Activated CD4-positive, alpha-beta memory T cell treated with anti-CD3 and anti-CD28 coated beads, Interleukin-2, amount 10 ng/mL, durations not matched to agents 7 days and 5 days (primary cell): Measurements from ENCODE around the gene MSLN. TPM values are rescaled to one million over a fixed set of nuclear protein-coding genes. Genes with fewer than 3 reads are reported as not detected.
A peak's percentile ranks its signal among the peaks of the same experiment; 100 is the strongest.
"Not testable (repeated sequence)": the region's sequence is repeated elsewhere in the genome, so short reads cannot be mapped to it uniquely, and the experiment has no call there.

Source experiments
- CTCF ChIA-PET: fragments of 350-600 bp; sonication (Branson Sonifier 250); formaldehyde crosslinking; loops from one replicate; lab custom pipeline; 2021; ENCODE audit warnings: antibody characterized with exemption, inconsistent platforms; lab: Charles Lee
- POLR2A ChIA-PET: fragments of 350-600 bp; sonication (Branson Sonifier 250); formaldehyde crosslinking; loops from one replicate; lab custom pipeline; 2021; ENCODE audit warnings: antibody characterized with exemption; lab: Charles Lee
- DNase-seq: peaks from one replicate; pipeline ENCODE4 v3.0.0-alpha.2; 2020
- H3K27ac Mint-ChIP-seq: one replicate; pipeline ENCODE4 v1.8.0; 2021; ENCODE audit warnings: mild to moderate bottlenecking, mixed read lengths
- H3K27me3 Mint-ChIP-seq: one replicate; pipeline ENCODE4 v1.8.0; 2021; ENCODE audit warnings: mixed read lengths
- H3K36me3 Mint-ChIP-seq: one replicate; pipeline ENCODE4 v1.8.0; 2021; ENCODE audit warnings: low read depth, mixed read lengths
- H3K4me1 Mint-ChIP-seq: one replicate; pipeline ENCODE4 v1.8.0; 2021; ENCODE audit warnings: mixed read lengths
- H3K4me3 Mint-ChIP-seq: one replicate; pipeline ENCODE4 v1.8.0; 2021; ENCODE audit warnings: mild to moderate bottlenecking, mixed read lengths
- H3K9me3 Mint-ChIP-seq: one replicate; pipeline ENCODE4 v1.8.0; 2021; ENCODE audit warnings: mixed read lengths
- total RNA-seq, 2 experiments: library from RNA; stranded (reverse); gene quantifications; one replicate each; pipeline ENCODE4 v1.2.3, GENCODE V29; 2021

Gene MSLN
- total RNA-seq = not detected

GRCh38 chr16:760545-761343 is at the start of gene MSLN:
Gene MSLN, plus strand, starts transcription at chr16:760734. Its CDS starts 1,947 bp downstream, at chr16:762681.
- CTCF ChIA-PET = no interaction called here

GRCh38 chr16:711084-711483 is 49.5 kb upstream of the MSLN start:
- Mint-ChIP-seq H3K4me1 (peaks cover 4% of the 10 kb centered on the region), H3K36me3 (no peaks in the 10 kb centered on the region), H3K27ac (no peak overlapping the region), H3K4me3 (no peak overlapping the region), H3K9me3 (no peaks in the 10 kb centered on the region), H3K27me3 (peaks cover 41% of the 10 kb centered on the region)
- ChIA-PET POLR2A (no interaction called here), CTCF (interaction anchor here (1.1 to 1.9 kb wide), 4 partner anchors 12 to 77 kb away, joined by 3 to 10 read pairs (median 4); partner anchors contain the start of genes CHTF18, CIAO3 and RPUSD1)
- no peak for DNase-seq

More at GRCh38 chr16:760545-761343, at the start of gene MSLN:
- no peak for DNase-seq
- POLR2A ChIA-PET = no interaction called here
- H3K36me3 Mint-ChIP-seq = no peaks in the 10 kb centered on the region
- H3K27me3 Mint-ChIP-seq = peaks cover 9% of the 10 kb centered on the region
- no peaks in the 10 kb centered on the region for H3K9me3 Mint-ChIP-seq
- no peaks in the 10 kb centered on the region for H3K4me1 Mint-ChIP-seq
- no peak within 1 kb of the TSS for H3K27ac Mint-ChIP-seq
- H3K4me3 Mint-ChIP-seq = no peak within 1 kb of the TSS

- H3K4me3 Mint-ChIP-seq = no peak overlapping the region
- peaks cover 39% of the 10 kb centered on the region for H3K27me3 Mint-ChIP-seq
- DNase-seq = peak; percentile 81
- POLR2A ChIA-PET = no interaction called here
- CTCF ChIA-PET = interaction anchor here (0.7 to 2.6 kb wide), 16 partner anchors 8 to 391 kb away, joined by 3 to 23 read pairs (median 5); partner anchors contain the start of genes ANTKMT, CCDC78, CHTF18 and CIAO3
- H3K4me1 Mint-ChIP-seq = peaks cover 4% of the 10 kb centered on the region
- no peak overlapping the region for H3K27ac Mint-ChIP-seq
- no peaks in the 10 kb centered on the region for H3K9me3 Mint-ChIP-seq
- H3K36me3 Mint-ChIP-seq = no peaks in the 10 kb centered on the region
Measured at GRCh38 chr16:711548-712320, 48.8 kb upstream of the MSLN start.

GRCh38 chr16:712740-713250 is 47.7 kb upstream of the MSLN start:
- peak; percentile 59 for DNase-seq
- not testable (repeated sequence) for H3K27ac Mint-ChIP-seq

GRCh38 chr16:714079-714478 is 46.5 kb upstream of the MSLN start:
- H3K4me3 Mint-ChIP-seq = no peak overlapping the region
- POLR2A ChIA-PET = no interaction called here

More at GRCh38 chr16:712740-713250, 47.7 kb upstream of the MSLN start:
- not testable (repeated sequence) for H3K4me1 Mint-ChIP-seq, H3K36me3 Mint-ChIP-seq, H3K9me3 Mint-ChIP-seq, H3K4me3 Mint-ChIP-seq
- H3K27me3 Mint-ChIP-seq = peaks cover 31% of the 10 kb centered on the region
- ChIA-PET POLR2A (interaction anchor here (0.6 kb wide), 1 partner anchor 326 kb away, joined by 3 read pairs; no protein-coding TSS in a partner anchor), CTCF (interaction anchor here (0.7 to 2.6 kb wide), 15 partner anchors 9 to 390 kb away, joined by 3 to 23 read pairs (median 6); partner anchors contain the start of genes CCDC78, CHTF18, CIAO3 and HAGHL)

GRCh38 chr16:714558-715476 is 45.7 kb upstream of the MSLN start, which contains the start of gene METRN:
Gene METRN, plus strand, starts transcription at chr16:715118. Its CDS starts 172 bp downstream, at chr16:715290.
- CTCF ChIA-PET = interaction anchor here (1.6 to 2.1 kb wide), 2 partner anchors 12 to 21 kb away, joined by 4 to 7 read pairs; no protein-coding TSS in a partner anchor
- no peaks in the 10 kb centered on the region for H3K36me3 Mint-ChIP-seq

More at GRCh38 chr16:714079-714478, 46.5 kb upstream of the MSLN start:
- DNase-seq = no peak
- peaks cover 22% of the 10 kb centered on the region for H3K27me3 Mint-ChIP-seq
- peaks cover 6% of the 10 kb centered on the region for H3K4me1 Mint-ChIP-seq
- no peaks in the 10 kb centered on the region for H3K9me3 Mint-ChIP-seq
- H3K27ac Mint-ChIP-seq = no peak overlapping the region
- CTCF ChIA-PET = interaction anchor here (2.5 to 2.6 kb wide), 2 partner anchors 19 to 72 kb away, joined by 10 to 23 read pairs; no protein-coding TSS in a partner anchor
- no peaks in the 10 kb centered on the region for H3K36me3 Mint-ChIP-seq

GRCh38 chr16:715477-716199 is 44.9 kb upstream of the MSLN start:
- no peak overlapping the region for H3K27ac Mint-ChIP-seq
- no peaks in the 10 kb centered on the region for H3K9me3 Mint-ChIP-seq
- peaks cover 17% of the 10 kb centered on the region for H3K27me3 Mint-ChIP-seq
- no peak for DNase-seq
- ChIA-PET CTCF (interaction anchor here (0.6 to 2.1 kb wide), 7 partner anchors 9 to 1214 kb away, joined by 3 to 7 read pairs (median 4); no protein-coding TSS in a partner anchor), POLR2A (interaction anchor here (0.9 to 3.1 kb wide), 7 partner anchors 10 to 72 kb away, joined by 4 to 15 read pairs (median 5); partner anchors contain the start of genes CCDC78, HAGHL, RPUSD1 and WDR24)
- H3K36me3 Mint-ChIP-seq = no peaks in the 10 kb centered on the region
- H3K4me3 Mint-ChIP-seq = peak overlapping the region; percentile 43
- H3K4me1 Mint-ChIP-seq = peaks cover 19% of the 10 kb centered on the region

More at GRCh38 chr16:714558-715476, 45.7 kb upstream of the MSLN start, which contains the start of gene METRN:
- POLR2A ChIA-PET = interaction anchor here (1.3 to 3.1 kb wide), 4 partner anchors 11 to 73 kb away, joined by 4 to 15 read pairs (median 7); partner anchors contain the start of genes CCDC78 and RPUSD1
- peak; percentile 89 for DNase-seq
- Mint-ChIP-seq H3K9me3 (no peaks in the 10 kb centered on the region), H3K27me3 (peaks cover 17% of the 10 kb centered on the region), H3K27ac (no peak within 1 kb of the TSS), H3K4me1 (peaks cover 11% of the 10 kb centered on the region), H3K4me3 (peak within 1 kb of the TSS; percentile 43)

- Mint-ChIP-seq H3K27ac (no peak overlapping the region), H3K4me1 (peaks cover 20% of the 10 kb centered on the region), H3K27me3 (peaks cover 17% of the 10 kb centered on the region), H3K9me3 (no peaks in the 10 kb centered on the region), H3K36me3 (no peaks in the 10 kb centered on the region), H3K4me3 (peak overlapping the region; percentile 27)
- DNase-seq = no peak
- CTCF ChIA-PET = interaction anchor here (0.6 to 2.1 kb wide), 7 partner anchors 9 to 1213 kb away, joined by 3 to 7 read pairs (median 4); no protein-coding TSS in a partner anchor
- POLR2A ChIA-PET = interaction anchor here (0.9 to 3.1 kb wide), 7 partner anchors 9 to 71 kb away, joined by 4 to 15 read pairs (median 5); partner anchors contain the start of genes CCDC78, HAGHL, RPUSD1 and WDR24
Measured at GRCh38 chr16:716200-716568, 44.4 kb upstream of the MSLN start.

GRCh38 chr16:716768-717325 is 43.7 kb upstream of the MSLN start:
- peaks cover 20% of the 10 kb centered on the region for H3K4me1 Mint-ChIP-seq
- no peak for DNase-seq
- no peak overlapping the region for H3K27ac Mint-ChIP-seq
- ChIA-PET CTCF (interaction anchor here (1.0 to 1.4 kb wide), 3 partner anchors 17 to 68 kb away, joined by 3 to 5 read pairs (median 4); no protein-coding TSS in a partner anchor), POLR2A (interaction anchor here (0.8 to 3.1 kb wide), 5 partner anchors 9 to 27 kb away, joined by 4 to 15 read pairs (median 7); partner anchors contain the start of genes CCDC78, CIAO3, HAGHL and WDR24)
- no peak overlapping the region for H3K4me3 Mint-ChIP-seq
- H3K9me3 Mint-ChIP-seq = no peaks in the 10 kb centered on the region
- no peaks in the 10 kb centered on the region for H3K36me3 Mint-ChIP-seq
- H3K27me3 Mint-ChIP-seq = peaks cover 17% of the 10 kb centered on the region

- peaks cover 15% of the 10 kb centered on the region for H3K27me3 Mint-ChIP-seq
Measured at GRCh38 chr16:717450-718245, 42.9 kb upstream of the MSLN start.

More at GRCh38 chr16:717450-718245, 42.9 kb upstream of the MSLN start:
- Mint-ChIP-seq H3K4me1 (peaks cover 19% of the 10 kb centered on the region), H3K4me3 (no peak overlapping the region), H3K36me3 (no peaks in the 10 kb centered on the region), H3K9me3 (no peaks in the 10 kb centered on the region), H3K27ac (no peak overlapping the region)
- no peak for DNase-seq
- POLR2A ChIA-PET = interaction anchor here (0.8 to 3.1 kb wide), 3 partner anchors 8 to 23 kb away, joined by 4 to 15 read pairs (median 7); partner anchors contain the start of genes CCDC78, CIAO3 and HAGHL
- CTCF ChIA-PET = interaction anchor here (1.3 kb wide), 1 partner anchor 16 kb away, joined by 3 read pairs; no protein-coding TSS in a partner anchor
